Activated naive CD8-positive, alpha-beta T cell treated with anti-CD3 and anti-CD28 coated beads for 36 hours (primary cell): ENCODE results near the gene SLC39A11. TPM values are rescaled to one million over a fixed set of nuclear protein-coding genes. Genes with fewer than 3 reads are reported as not detected.
A peak's percentile ranks its signal among the peaks of the same experiment; 100 is the strongest.
"Not testable (repeated sequence)": the region's sequence is repeated elsewhere in the genome, so short reads cannot be mapped to it uniquely, and the experiment has no call there.

Experiments used
- DNase-seq: peaks from one replicate; pipeline ENCODE4 v3.0.0; 2021
- H3K27ac Mint-ChIP-seq: one replicate; pipeline ENCODE4 v1.8.0; 2022; ENCODE audit warnings: mild to moderate bottlenecking, moderate library complexity, mixed read lengths
- H3K27me3 Mint-ChIP-seq: one replicate; pipeline ENCODE4 v1.8.0; 2022; ENCODE audit warnings: mild to moderate bottlenecking, mixed read lengths
- H3K36me3 Mint-ChIP-seq: one replicate; pipeline ENCODE4 v1.8.0; 2021; ENCODE audit warnings: mild to moderate bottlenecking, mixed read lengths
- H3K4me1 Mint-ChIP-seq: one replicate; pipeline ENCODE4 v1.8.0; 2021; ENCODE audit warnings: mixed read lengths
- H3K4me3 Mint-ChIP-seq: one replicate; pipeline ENCODE4 v1.8.0; 2022; ENCODE audit warnings: mild to moderate bottlenecking, moderate library complexity, mixed read lengths
- H3K9me3 Mint-ChIP-seq: one replicate; pipeline ENCODE4 v1.8.0; 2022; ENCODE audit warnings: mixed read lengths
- total RNA-seq, 2 experiments: library from RNA; stranded (reverse); gene quantifications; one replicate each; pipeline ENCODE4 v1.2.3, GENCODE V29; 2021

SLC39A11 gene
- total RNA-seq, 2 experiments from 2014 or later, result 15.3 to 15.4 TPM

- peaks cover 43% of the 10 kb centered on the region for H3K36me3 Mint-ChIP-seq
- no peaks in the 10 kb centered on the region for H3K27me3 Mint-ChIP-seq
- peaks cover 20% of the 10 kb centered on the region for H3K9me3 Mint-ChIP-seq
- H3K4me1 Mint-ChIP-seq, result no peaks in the 10 kb centered on the region
- DNase-seq, result no peak
- H3K27ac Mint-ChIP-seq, result no peak overlapping the region
- no peak overlapping the region for H3K4me3 Mint-ChIP-seq
These were observed 68.7 kb downstream of the SLC39A11 start for GRCh38 chr17:73023759-73024158.

DNA sequence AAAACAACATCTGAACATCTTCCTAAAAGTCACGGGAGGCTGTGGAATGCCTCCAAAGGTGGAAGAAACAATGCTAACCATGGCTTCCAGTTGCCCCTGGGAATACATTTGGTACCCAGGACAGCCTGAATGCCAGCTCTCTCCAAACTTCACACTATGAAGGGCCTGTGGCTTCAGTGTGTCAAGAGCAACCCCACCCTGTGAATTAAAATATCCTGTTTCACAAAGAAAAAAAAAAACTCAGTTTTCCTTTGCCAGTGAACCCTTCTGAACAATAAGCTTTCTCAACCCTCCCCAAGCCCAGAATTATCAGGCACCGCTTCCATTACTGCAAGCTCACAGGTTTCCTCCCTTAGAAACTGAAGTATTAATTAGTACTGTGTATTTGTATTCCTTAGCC, 69.8 kb downstream of the SLC39A11 start:
- no peaks in the 10 kb centered on the region for H3K27me3 Mint-ChIP-seq
- no peaks in the 10 kb centered on the region for H3K4me1 Mint-ChIP-seq
- no peak overlapping the region for H3K4me3 Mint-ChIP-seq
- H3K36me3 Mint-ChIP-seq, result peaks cover 40% of the 10 kb centered on the region
- DNase-seq, result no peak
- no peak overlapping the region for H3K27ac Mint-ChIP-seq
- peaks cover 23% of the 10 kb centered on the region for H3K9me3 Mint-ChIP-seq

GRCh38 chr17:73021771-73022170, 70.7 kb downstream of the SLC39A11 start:
- no peak for DNase-seq
- Mint-ChIP-seq H3K36me3 (peaks cover 44% of the 10 kb centered on the region), H3K27me3 (no peaks in the 10 kb centered on the region), H3K4me1 (no peaks in the 10 kb centered on the region), H3K9me3 (peaks cover 25% of the 10 kb centered on the region), H3K4me3 (no peak overlapping the region), H3K27ac (no peak overlapping the region)

- no peak for DNase-seq
- H3K9me3 Mint-ChIP-seq, result peaks cover 25% of the 10 kb centered on the region
- H3K27me3 Mint-ChIP-seq, result no peaks in the 10 kb centered on the region
- H3K36me3 Mint-ChIP-seq, result peaks cover 40% of the 10 kb centered on the region
- H3K4me1 Mint-ChIP-seq, result no peaks in the 10 kb centered on the region
- no peak overlapping the region for H3K4me3 Mint-ChIP-seq
- no peak overlapping the region for H3K27ac Mint-ChIP-seq
These were observed 72.4 kb downstream of the SLC39A11 start for GRCh38 chr17:73020110-73020509.

DNA sequence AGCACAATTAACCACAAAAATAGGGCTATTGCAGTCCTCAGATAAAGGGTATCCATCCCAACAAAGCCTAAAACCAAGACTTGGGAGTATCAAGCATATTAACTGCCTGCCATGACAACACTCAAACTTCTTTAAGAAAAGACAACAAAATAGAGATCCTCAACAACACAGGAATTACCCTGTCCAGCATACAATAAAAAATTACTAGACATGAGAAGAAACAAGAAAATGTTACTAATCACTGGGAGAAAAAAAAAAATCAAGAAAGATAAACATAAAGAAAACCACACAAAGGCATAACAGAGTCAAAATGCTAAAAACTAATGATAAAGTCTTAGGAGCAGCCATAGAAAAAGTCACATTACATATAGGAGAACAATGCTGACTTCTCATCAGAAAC, 73.9 kb downstream of the SLC39A11 start:
- H3K4me1 Mint-ChIP-seq, result no peaks in the 10 kb centered on the region
- no peak overlapping the region for H3K4me3 Mint-ChIP-seq
- H3K36me3 Mint-ChIP-seq, result peaks cover 36% of the 10 kb centered on the region
- no peak for DNase-seq
- peaks cover 25% of the 10 kb centered on the region for H3K9me3 Mint-ChIP-seq
- no peak overlapping the region for H3K27ac Mint-ChIP-seq
- H3K27me3 Mint-ChIP-seq, result no peaks in the 10 kb centered on the region

- Mint-ChIP-seq H3K4me3 (no peak overlapping the region), H3K4me1 (no peaks in the 10 kb centered on the region), H3K36me3 (peaks cover 29% of the 10 kb centered on the region), H3K9me3 (peaks cover 25% of the 10 kb centered on the region), H3K27me3 (no peaks in the 10 kb centered on the region), H3K27ac (no peak overlapping the region)
- no peak for DNase-seq
These were observed 74.8 kb downstream of the SLC39A11 start for GRCh38 chr17:73017658-73018057.

- DNase-seq, result no peak
- Mint-ChIP-seq H3K36me3 (peaks cover 23% of the 10 kb centered on the region), H3K4me3 (no peak overlapping the region), H3K9me3 (peaks cover 20% of the 10 kb centered on the region), H3K4me1 (peaks cover 6% of the 10 kb centered on the region), H3K27ac (no peak overlapping the region), H3K27me3 (no peaks in the 10 kb centered on the region)
These were observed 76.7 kb downstream of the SLC39A11 start for GRCh38 chr17:73015722-73016276.

GRCh38 chr17:73013816-73014663, 78.4 kb downstream of the SLC39A11 start:
- H3K9me3 Mint-ChIP-seq, result peaks cover 7% of the 10 kb centered on the region
- peaks cover 11% of the 10 kb centered on the region for H3K36me3 Mint-ChIP-seq
- H3K4me1 Mint-ChIP-seq, result peaks cover 6% of the 10 kb centered on the region
- H3K4me3 Mint-ChIP-seq, result no peak overlapping the region
- H3K27ac Mint-ChIP-seq, result no peak overlapping the region
- no peaks in the 10 kb centered on the region for H3K27me3 Mint-ChIP-seq
- DNase-seq, result no peak

- Mint-ChIP-seq H3K4me1 (peaks cover 6% of the 10 kb centered on the region), H3K9me3 (peaks cover 2% of the 10 kb centered on the region), H3K27me3 (no peaks in the 10 kb centered on the region), H3K27ac (no peak overlapping the region), H3K36me3 (peaks cover 8% of the 10 kb centered on the region), H3K4me3 (no peak overlapping the region)
- no peak for DNase-seq
These were observed 79.2 kb downstream of the SLC39A11 start for GRCh38 chr17:73013301-73013700.

- Mint-ChIP-seq H3K36me3 (no peaks in the 10 kb centered on the region), H3K9me3 (no peaks in the 10 kb centered on the region), H3K4me1 (peaks cover 6% of the 10 kb centered on the region), H3K27ac (peak overlapping the region; percentile 15), H3K27me3 (no peaks in the 10 kb centered on the region), H3K4me3 (no peak overlapping the region)
- DNase-seq, result no peak
These were observed 81.4 kb downstream of the SLC39A11 start for GRCh38 chr17:73011016-73011486.

- Mint-ChIP-seq H3K27me3 (no peaks in the 10 kb centered on the region), H3K4me3 (no peak overlapping the region), H3K27ac (no peak overlapping the region), H3K4me1 (peaks cover 6% of the 10 kb centered on the region), H3K36me3 (peaks cover 2% of the 10 kb centered on the region), H3K9me3 (no peaks in the 10 kb centered on the region)
- DNase-seq, result no peak
These were observed 82.1 kb downstream of the SLC39A11 start for GRCh38 chr17:73010414-73010813.

GRCh38 chr17:73007407-73007806, 85.1 kb downstream of the SLC39A11 start:
- peaks cover 12% of the 10 kb centered on the region for H3K36me3 Mint-ChIP-seq
- no peak for DNase-seq
- no peak overlapping the region for H3K27ac Mint-ChIP-seq
- H3K27me3 Mint-ChIP-seq, result no peaks in the 10 kb centered on the region
- H3K9me3 Mint-ChIP-seq, result no peaks in the 10 kb centered on the region
- no peak overlapping the region for H3K4me3 Mint-ChIP-seq
- peaks cover 6% of the 10 kb centered on the region for H3K4me1 Mint-ChIP-seq

- H3K4me3 Mint-ChIP-seq, result no peak overlapping the region
These were observed 87.1 kb downstream of the SLC39A11 start for GRCh38 chr17:73005360-73005759.

GRCh38 chr17:73003487-73003886, 89.0 kb downstream of the SLC39A11 start:
- Mint-ChIP-seq H3K4me3 (no peak overlapping the region), H3K36me3 (peaks cover 16% of the 10 kb centered on the region), H3K27ac (no peak overlapping the region), H3K4me1 (peaks cover 2% of the 10 kb centered on the region), H3K27me3 (no peaks in the 10 kb centered on the region), H3K9me3 (no peaks in the 10 kb centered on the region)
- no peak for DNase-seq

More at GRCh38 chr17:73005360-73005759, 87.1 kb downstream of the SLC39A11 start:
- Mint-ChIP-seq H3K36me3 (peaks cover 13% of the 10 kb centered on the region), H3K27me3 (no peaks in the 10 kb centered on the region), H3K9me3 (no peaks in the 10 kb centered on the region), H3K4me1 (peaks cover 2% of the 10 kb centered on the region), H3K27ac (no peak overlapping the region)
- no peak for DNase-seq

DNA sequence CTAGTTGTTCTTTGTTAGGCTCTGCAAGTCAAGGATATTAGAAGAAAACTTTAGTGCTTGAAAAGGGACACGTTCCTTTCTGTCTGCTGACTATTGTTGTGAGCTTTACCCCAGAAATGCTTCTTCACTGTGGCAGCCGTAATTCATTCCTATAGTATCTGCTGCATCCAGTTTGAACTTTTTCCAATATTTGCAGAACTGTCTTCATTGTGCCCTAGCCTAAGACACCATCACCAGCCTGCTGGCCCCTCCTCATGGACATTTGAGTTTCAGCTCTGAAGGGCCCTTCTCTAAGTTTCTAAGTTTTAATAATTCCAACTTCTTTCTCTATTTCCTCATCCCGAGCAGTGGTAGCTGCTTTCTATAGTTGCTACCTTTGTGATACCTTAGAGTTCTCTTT, 91.7 kb downstream of the SLC39A11 start:
- Mint-ChIP-seq H3K4me3 (no peak overlapping the region), H3K36me3 (peaks cover 29% of the 10 kb centered on the region), H3K9me3 (no peaks in the 10 kb centered on the region), H3K27me3 (no peaks in the 10 kb centered on the region), H3K4me1 (peaks cover 2% of the 10 kb centered on the region), H3K27ac (no peak overlapping the region)
- no peak for DNase-seq

- H3K4me3 Mint-ChIP-seq, H3K27me3 Mint-ChIP-seq, H3K27ac Mint-ChIP-seq, H3K9me3 Mint-ChIP-seq, H3K4me1 Mint-ChIP-seq, DNase-seq: not testable (repeated sequence)
- peaks cover 27% of the 10 kb centered on the region for H3K36me3 Mint-ChIP-seq
These were observed 93.0 kb downstream of the SLC39A11 start for GRCh38 chr17:72999474-72999873.
